ENCODE results near the gene SPNS2. TPM values are rescaled to one million over a fixed set of nuclear protein-coding genes. Genes with fewer than 3 reads are reported as not detected.
"Not testable (repeated sequence)": the region's sequence is repeated elsewhere in the genome, so short reads cannot be mapped to it uniquely, and the experiment has no call there.

Gene SPNS2
- total and polyA plus RNA-seq, 4 experiments from 2014 or later = 0.11 to 0.29 (median 0.18) TPM

DNA sequence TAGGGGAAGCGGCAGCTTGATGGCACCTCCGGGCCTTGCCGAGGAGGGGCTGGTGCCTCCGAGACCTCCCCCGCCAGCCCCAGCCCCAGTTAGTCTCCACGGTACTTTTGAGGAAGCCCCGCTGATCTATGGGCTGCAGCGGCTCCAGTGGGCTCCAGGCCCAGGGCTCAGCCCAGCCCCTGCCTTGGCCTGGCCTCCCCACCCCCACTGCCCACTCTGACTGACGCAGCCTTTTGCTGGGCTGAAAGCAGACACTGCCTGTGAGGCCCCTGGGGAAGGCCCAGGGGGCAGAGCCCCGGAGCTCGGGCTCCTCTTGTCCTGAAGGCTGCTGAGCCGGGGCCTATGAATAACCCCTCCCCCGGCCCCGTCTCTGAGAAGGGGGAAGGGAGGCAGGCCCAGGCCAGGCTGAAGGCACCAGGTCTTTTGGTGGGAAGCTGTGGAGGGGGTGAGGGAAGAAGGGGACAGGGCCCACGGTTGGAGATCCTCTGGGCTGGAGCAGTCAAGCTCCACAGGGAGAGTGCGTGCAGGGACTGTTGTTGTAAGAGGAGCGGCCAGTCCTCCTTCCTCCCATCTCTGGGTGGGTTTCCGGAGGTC, 78.1 kb downstream of the SPNS2 start:
- Histone ChIP-seq H3K9me3 (ENCODE audit: control insufficient read depth in 1 of 2, low read length in 2 of 2) (no peaks in the 10 kb centered on the region), H3K27me3 (ENCODE audit: insufficient read depth, low read length) (no peaks in the 10 kb centered on the region), H3K4me1 (ENCODE audit: insufficient read depth, low read length) (peaks cover 8% of the 10 kb centered on the region), H3K36me3 (ENCODE audit: insufficient read depth, low read length) (no peaks in the 10 kb centered on the region), H3K27ac (ENCODE audit: low read depth, low read length) (no peak overlapping the region), H3K4me3 (ENCODE audit: low read length in 2 of 2) (no peak overlapping the region)
- DNase-seq = no peak
- CTCF ChIA-PET (ENCODE audit: partially characterized antibody) = interaction anchor here (1.1 to 1.2 kb wide), 2 partner anchors 10 to 49 kb away, joined by 3 to 5 read pairs; no protein-coding TSS in a partner anchor
- Mint-ChIP-seq H3K27ac (no peak overlapping the region), H3K4me3 (no peak overlapping the region), H3K4me1 (peaks cover 8 to 15% (median 12%) of the 10 kb centered on the region in 4 donors), H3K27me3 (peaks cover 2 to 3% of the 10 kb centered on the region in 2 donors), H3K36me3 (no peaks in the 10 kb centered on the region), H3K9me3 (no peaks in the 10 kb centered on the region)
- POLR2A ChIA-PET (ENCODE audit: partially characterized antibody) = no interaction called here
- intact Hi-C loops (cut with micrococcal nuclease) = no loop called here

DNA sequence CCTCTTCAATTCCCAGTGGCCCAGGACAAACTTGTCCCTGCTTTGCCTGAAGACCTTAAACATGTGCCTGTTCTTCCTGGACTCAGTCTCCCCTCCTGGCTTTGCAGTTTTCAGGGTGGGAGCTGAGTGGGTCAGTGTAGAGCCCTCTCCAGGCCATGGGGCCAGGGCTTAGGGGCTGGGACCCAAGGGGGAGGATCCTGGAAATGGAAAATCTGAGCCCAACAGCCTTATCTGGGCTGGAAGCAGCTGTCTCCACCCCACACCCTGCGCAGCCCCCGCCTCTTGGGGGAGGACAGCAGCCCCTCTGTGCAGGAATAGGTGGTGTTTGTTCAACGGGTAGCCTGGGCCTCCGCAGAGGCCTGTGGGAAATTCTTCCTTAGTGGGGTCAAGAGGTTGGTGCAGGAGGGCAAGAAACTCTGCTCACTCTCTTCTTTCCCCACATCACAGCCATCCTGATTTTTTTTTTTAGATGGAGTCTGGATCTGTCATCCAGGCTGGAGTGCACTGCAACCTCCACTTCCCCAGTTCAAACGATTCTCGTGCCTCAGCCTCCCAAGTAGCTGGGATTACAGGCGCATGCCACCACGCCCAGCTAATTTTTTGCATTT, 78.8 kb downstream of the SPNS2 start:
- Histone ChIP-seq H3K4me1 (ENCODE audit: insufficient read depth, low read length) (peaks cover 8% of the 10 kb centered on the region), H3K36me3 (ENCODE audit: insufficient read depth, low read length) (no peaks in the 10 kb centered on the region), H3K9me3 (ENCODE audit: control insufficient read depth in 1 of 2, low read length in 2 of 2) (no peaks in the 10 kb centered on the region), H3K27ac (ENCODE audit: low read depth, low read length) (no peak overlapping the region), H3K27me3 (ENCODE audit: insufficient read depth, low read length) (no peaks in the 10 kb centered on the region), H3K4me3 (ENCODE audit: low read length in 2 of 2) (no peak overlapping the region)
- peaks cover 8 to 15% (median 12%) of the 10 kb centered on the region in 4 donors for H3K4me1 Mint-ChIP-seq
- intact Hi-C loops (cut with micrococcal nuclease) = no loop called here
- H3K4me3 Mint-ChIP-seq = no peak overlapping the region
- H3K36me3 Mint-ChIP-seq = no peaks in the 10 kb centered on the region
- H3K9me3 Mint-ChIP-seq = no peaks in the 10 kb centered on the region
- H3K27ac Mint-ChIP-seq = no peak overlapping the region
- peaks cover 4 to 6% of the 10 kb centered on the region in 2 donors for H3K27me3 Mint-ChIP-seq
- CTCF ChIA-PET (ENCODE audit: partially characterized antibody) = interaction anchor here (1.1 to 1.2 kb wide), 3 partner anchors 11 to 49 kb away, joined by 3 to 5 read pairs (median 3); no protein-coding TSS in a partner anchor
- DNase-seq = no peak
- POLR2A ChIA-PET (ENCODE audit: partially characterized antibody) = no interaction called here

DNA sequence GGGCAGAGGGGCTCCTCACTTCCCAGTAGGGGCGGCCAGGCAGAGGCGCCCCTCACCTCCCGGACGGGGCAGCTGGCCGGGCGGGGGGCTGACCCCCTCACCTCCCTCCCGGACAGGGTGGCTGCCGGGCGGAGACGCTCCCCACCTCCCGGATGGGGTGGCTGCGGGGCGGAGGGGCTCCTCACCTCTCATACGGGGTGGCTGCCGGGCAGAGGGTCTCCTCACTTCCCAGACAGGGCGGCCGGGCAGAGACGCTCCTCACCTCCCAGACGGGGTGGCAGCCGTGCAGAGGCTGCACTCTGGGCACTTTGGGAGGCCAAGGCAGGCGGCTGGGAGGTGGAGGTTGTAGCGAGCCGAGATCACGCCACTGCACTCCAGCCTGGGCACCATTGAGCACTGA, 79.7 kb downstream of the SPNS2 start:
- H3K27ac Mint-ChIP-seq; POLR2A ChIA-PET (ENCODE audit: partially characterized antibody); H3K36me3 ChIP-seq (ENCODE audit: insufficient read depth, low read length); H3K27ac ChIP-seq (ENCODE audit: low read depth, low read length); H3K4me1 ChIP-seq (ENCODE audit: insufficient read depth, low read length); intact Hi-C loops (cut with micrococcal nuclease); DNase-seq; H3K4me3 Mint-ChIP-seq; H3K4me3 ChIP-seq (ENCODE audit: low read length in 2 of 2); H3K9me3 Mint-ChIP-seq; H3K36me3 Mint-ChIP-seq; H3K27me3 ChIP-seq (ENCODE audit: insufficient read depth, low read length); H3K9me3 ChIP-seq (ENCODE audit: control insufficient read depth in 1 of 2, low read length in 2 of 2): not testable (repeated sequence)
- H3K4me1 Mint-ChIP-seq = peaks cover 6 to 12% (median 8%) of the 10 kb centered on the region in 4 donors
- CTCF ChIA-PET (ENCODE audit: partially characterized antibody) = interaction anchor here (1.1 kb wide), 1 partner anchor 13 kb away, joined by 3 read pairs; no protein-coding TSS in a partner anchor
- H3K27me3 Mint-ChIP-seq = peaks cover 13% of the 10 kb centered on the region in 2 donors

DNA sequence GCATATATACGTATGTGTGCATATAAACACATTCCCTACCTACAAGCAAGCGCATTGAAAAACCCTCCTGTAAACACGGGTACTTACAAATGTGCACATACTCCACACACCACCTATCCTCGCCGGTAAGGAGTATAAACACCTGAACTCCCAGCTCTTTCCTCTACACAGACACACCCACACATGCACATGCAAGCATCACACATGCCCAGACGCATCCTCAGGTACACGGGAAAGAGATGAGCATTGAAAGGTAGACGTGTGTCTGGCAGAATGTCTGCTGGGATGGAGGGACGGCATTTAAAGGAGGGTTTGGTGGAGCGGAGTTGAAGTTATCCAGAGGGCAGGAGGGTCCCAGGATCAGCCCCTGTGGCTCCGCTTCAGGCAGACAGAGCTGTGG, 81.0 kb downstream of the SPNS2 start:
- no peak overlapping the region for H3K27ac Mint-ChIP-seq
- no peak for DNase-seq
- Histone ChIP-seq H3K4me3 (ENCODE audit: low read length in 2 of 2) (no peak overlapping the region), H3K4me1 (ENCODE audit: insufficient read depth, low read length) (peaks cover 3% of the 10 kb centered on the region), H3K36me3 (ENCODE audit: insufficient read depth, low read length) (no peaks in the 10 kb centered on the region), H3K27ac (ENCODE audit: low read depth, low read length) (no peak overlapping the region), H3K9me3 (ENCODE audit: control insufficient read depth in 1 of 2, low read length in 2 of 2) (no peaks in the 10 kb centered on the region), H3K27me3 (ENCODE audit: insufficient read depth, low read length) (peaks cover 10% of the 10 kb centered on the region)
- intact Hi-C loops (cut with micrococcal nuclease) = no loop called here
- CTCF ChIA-PET (ENCODE audit: partially characterized antibody) = interaction anchor here (1.2 kb wide), 1 partner anchor 13 kb away, joined by 4 read pairs; no protein-coding TSS in a partner anchor
- H3K9me3 Mint-ChIP-seq = no peaks in the 10 kb centered on the region
- no peaks in the 10 kb centered on the region for H3K36me3 Mint-ChIP-seq
- POLR2A ChIA-PET (ENCODE audit: partially characterized antibody) = no interaction called here
- peaks cover 17 to 18% of the 10 kb centered on the region in 2 donors for H3K27me3 Mint-ChIP-seq
- H3K4me1 Mint-ChIP-seq = peaks cover 0 to 10% (median 2%) of the 10 kb centered on the region in 4 donors
- H3K4me3 Mint-ChIP-seq = no peak overlapping the region

DNA sequence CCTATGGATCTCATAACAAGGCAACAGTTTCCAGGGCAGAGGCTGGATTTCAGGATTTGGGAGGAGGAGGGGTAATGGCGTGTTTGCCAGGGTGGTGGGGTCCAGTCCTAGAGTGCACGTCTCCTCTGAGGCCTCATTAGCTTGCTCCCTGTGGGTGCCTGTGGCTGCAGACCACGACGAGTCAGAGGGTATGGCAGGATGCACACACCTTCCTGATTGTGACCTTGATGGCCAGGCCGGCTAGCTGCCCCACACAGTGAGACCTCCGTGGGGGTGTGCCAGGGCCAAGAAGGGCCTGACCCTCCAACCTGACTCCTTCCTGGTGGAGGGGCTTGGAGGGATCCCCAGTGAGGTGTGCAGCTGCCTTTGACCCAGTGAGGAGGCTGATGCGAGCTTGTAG, 81.6 kb downstream of the SPNS2 start:
- Histone ChIP-seq H3K4me3 (ENCODE audit: low read length in 2 of 2) (no peak overlapping the region), H3K4me1 (ENCODE audit: insufficient read depth, low read length) (peaks cover 3% of the 10 kb centered on the region), H3K27ac (ENCODE audit: low read depth, low read length) (no peak overlapping the region), H3K36me3 (ENCODE audit: insufficient read depth, low read length) (no peaks in the 10 kb centered on the region), H3K9me3 (ENCODE audit: control insufficient read depth in 1 of 2, low read length in 2 of 2) (no peaks in the 10 kb centered on the region), H3K27me3 (ENCODE audit: insufficient read depth, low read length) (peaks cover 10% of the 10 kb centered on the region)
- H3K27me3 Mint-ChIP-seq = peaks cover 20 to 21% of the 10 kb centered on the region in 2 donors
- no peaks in the 10 kb centered on the region for H3K36me3 Mint-ChIP-seq
- H3K4me1 Mint-ChIP-seq = peaks cover 1 to 10% (median 3%) of the 10 kb centered on the region in 4 donors
- H3K27ac Mint-ChIP-seq = no peak overlapping the region
- DNase-seq = no peak
- intact Hi-C loops (cut with micrococcal nuclease) = no loop called here
- POLR2A ChIA-PET (ENCODE audit: partially characterized antibody) = no interaction called here
- H3K9me3 Mint-ChIP-seq = no peaks in the 10 kb centered on the region
- H3K4me3 Mint-ChIP-seq = no peak overlapping the region
- CTCF ChIA-PET (ENCODE audit: partially characterized antibody) = interaction anchor here (1.2 kb wide), 1 partner anchor 13 kb away, joined by 4 read pairs; no protein-coding TSS in a partner anchor

DNA sequence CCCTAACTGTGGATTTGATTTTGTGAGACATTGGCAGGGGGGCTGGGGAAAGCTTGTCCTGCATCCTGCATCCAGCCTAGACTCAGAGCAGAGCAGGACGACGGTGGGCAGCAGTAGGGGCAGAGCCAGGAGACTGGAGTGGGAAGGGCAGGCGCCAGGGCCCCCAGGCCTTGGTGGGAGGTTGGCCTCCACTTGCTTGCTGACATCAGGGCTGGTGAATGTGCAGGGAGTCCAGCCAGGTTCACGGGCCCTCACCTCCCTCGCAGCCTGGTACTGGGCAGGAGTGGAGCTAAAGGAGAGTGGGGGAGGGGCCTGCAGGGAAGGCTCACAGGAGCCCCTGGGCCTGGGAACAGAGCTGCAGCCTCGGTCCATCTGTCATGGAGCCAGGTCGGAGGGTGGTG, 83.4 kb downstream of the SPNS2 start:
- H3K9me3 Mint-ChIP-seq = no peaks in the 10 kb centered on the region
- H3K36me3 Mint-ChIP-seq = no peaks in the 10 kb centered on the region
- H3K4me3 ChIP-seq (ENCODE audit: low read length in 2 of 2) = no peak overlapping the region
- H3K27me3 Mint-ChIP-seq = peaks cover 27 to 34% of the 10 kb centered on the region in 2 donors
- H3K4me1 ChIP-seq (ENCODE audit: insufficient read depth, low read length) = peaks cover 3% of the 10 kb centered on the region
- no peak for DNase-seq
- no peak overlapping the region for H3K27ac ChIP-seq (ENCODE audit: low read depth, low read length)
- intact Hi-C loops (cut with micrococcal nuclease) = no loop called here
- peaks cover 1 to 10% (median 4%) of the 10 kb centered on the region in 4 donors for H3K4me1 Mint-ChIP-seq
- ChIA-PET CTCF (ENCODE audit: partially characterized antibody) (no interaction called here), POLR2A (ENCODE audit: partially characterized antibody) (no interaction called here)
- no peak overlapping the region for H3K4me3 Mint-ChIP-seq
- no peak overlapping the region for H3K27ac Mint-ChIP-seq
- H3K27me3 ChIP-seq (ENCODE audit: insufficient read depth, low read length) = peaks cover 10% of the 10 kb centered on the region
- H3K9me3 ChIP-seq (ENCODE audit: control insufficient read depth in 1 of 2, low read length in 2 of 2) = no peaks in the 10 kb centered on the region
- no peaks in the 10 kb centered on the region for H3K36me3 ChIP-seq (ENCODE audit: insufficient read depth, low read length)

DNA sequence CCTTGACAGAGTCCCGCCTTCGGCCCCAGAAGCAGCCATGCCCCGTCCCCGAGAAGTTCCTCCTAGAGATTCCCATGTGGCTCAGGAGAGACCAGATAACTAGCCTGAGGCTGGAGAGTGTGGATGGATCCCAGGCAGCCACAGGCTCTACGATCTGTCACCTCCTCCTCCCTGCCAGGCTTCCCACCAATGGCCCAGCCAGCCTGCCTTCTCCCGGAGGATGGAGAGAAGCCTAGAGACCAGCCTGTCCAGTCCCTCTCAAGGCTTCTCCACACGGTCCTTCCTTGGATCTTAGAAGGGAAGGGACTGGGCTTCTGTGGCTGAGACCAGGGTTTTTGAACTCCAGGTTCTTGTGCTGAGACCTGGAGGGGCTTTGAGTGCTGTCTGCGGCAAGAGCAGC, 84.0 kb downstream of the SPNS2 start:
- Mint-ChIP-seq H3K4me1 (peaks cover 1 to 10% (median 4%) of the 10 kb centered on the region in 4 donors), H3K36me3 (no peaks in the 10 kb centered on the region), H3K4me3 (no peak overlapping the region), H3K9me3 (no peaks in the 10 kb centered on the region), H3K27ac (no peak overlapping the region), H3K27me3 (peaks cover 27 to 34% of the 10 kb centered on the region in 2 donors)
- no peaks in the 10 kb centered on the region for H3K36me3 ChIP-seq (ENCODE audit: insufficient read depth, low read length)
- no peak for DNase-seq
- ChIA-PET POLR2A (ENCODE audit: partially characterized antibody) (no interaction called here), CTCF (ENCODE audit: partially characterized antibody) (no interaction called here)
- H3K4me1 ChIP-seq (ENCODE audit: insufficient read depth, low read length) = peaks cover 3% of the 10 kb centered on the region
- H3K27me3 ChIP-seq (ENCODE audit: insufficient read depth, low read length) = peaks cover 10% of the 10 kb centered on the region
- H3K27ac ChIP-seq (ENCODE audit: low read depth, low read length) = no peak overlapping the region
- H3K4me3 ChIP-seq (ENCODE audit: low read length in 2 of 2) = no peak overlapping the region
- no peaks in the 10 kb centered on the region for H3K9me3 ChIP-seq (ENCODE audit: control insufficient read depth in 1 of 2, low read length in 2 of 2)
- intact Hi-C loops (cut with micrococcal nuclease) = no loop called here

Data from CD4-positive, alpha-beta memory T cell (primary cell).